ENCODE measurements around the gene KIAA1328. TPM values are rescaled to one million over a fixed set of nuclear protein-coding genes. Genes with fewer than 3 reads are reported as not detected.
A peak's percentile ranks its signal among the peaks of the same experiment; 100 is the strongest.

The KIAA1328 gene
- total RNA-seq, 4 donors from 2014 or later = 15.4 to 51.2 (median 18.8) TPM

GRCh38 chr18:37230768-37231167 is 401.8 kb downstream of the KIAA1328 start:
- Histone ChIP-seq H3K4me3 (no peak overlapping the region), H3K27ac (no peak overlapping the region), H3K9me3 (no peaks in the 10 kb centered on the region), H3K36me3 (no peaks in the 10 kb centered on the region), H3K4me1 (no peaks in the 10 kb centered on the region), H3K27me3 (no peaks in the 10 kb centered on the region)
- no peak for DNase-seq
- TF ChIP-seq POLR2A (IDR thresholded peaks at IDR 0.05) = no peak
- TF ChIP-seq, protein P1, sequence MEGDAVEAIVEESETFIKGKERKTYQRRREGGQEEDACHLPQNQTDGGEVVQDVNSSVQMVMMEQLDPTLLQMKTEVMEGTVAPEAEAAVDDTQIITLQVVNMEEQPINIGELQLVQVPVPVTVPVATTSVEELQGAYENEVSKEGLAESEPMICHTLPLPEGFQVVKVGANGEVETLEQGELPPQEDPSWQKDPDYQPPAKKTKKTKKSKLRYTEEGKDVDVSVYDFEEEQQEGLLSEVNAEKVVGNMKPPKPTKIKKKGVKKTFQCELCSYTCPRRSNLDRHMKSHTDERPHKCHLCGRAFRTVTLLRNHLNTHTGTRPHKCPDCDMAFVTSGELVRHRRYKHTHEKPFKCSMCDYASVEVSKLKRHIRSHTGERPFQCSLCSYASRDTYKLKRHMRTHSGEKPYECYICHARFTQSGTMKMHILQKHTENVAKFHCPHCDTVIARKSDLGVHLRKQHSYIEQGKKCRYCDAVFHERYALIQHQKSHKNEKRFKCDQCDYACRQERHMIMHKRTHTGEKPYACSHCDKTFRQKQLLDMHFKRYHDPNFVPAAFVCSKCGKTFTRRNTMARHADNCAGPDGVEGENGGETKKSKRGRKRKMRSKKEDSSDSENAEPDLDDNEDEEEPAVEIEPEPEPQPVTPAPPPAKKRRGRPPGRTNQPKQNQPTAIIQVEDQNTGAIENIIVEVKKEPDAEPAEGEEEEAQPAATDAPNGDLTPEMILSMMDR (IDR thresholded peaks at IDR 0.05) = no peak

DNA sequence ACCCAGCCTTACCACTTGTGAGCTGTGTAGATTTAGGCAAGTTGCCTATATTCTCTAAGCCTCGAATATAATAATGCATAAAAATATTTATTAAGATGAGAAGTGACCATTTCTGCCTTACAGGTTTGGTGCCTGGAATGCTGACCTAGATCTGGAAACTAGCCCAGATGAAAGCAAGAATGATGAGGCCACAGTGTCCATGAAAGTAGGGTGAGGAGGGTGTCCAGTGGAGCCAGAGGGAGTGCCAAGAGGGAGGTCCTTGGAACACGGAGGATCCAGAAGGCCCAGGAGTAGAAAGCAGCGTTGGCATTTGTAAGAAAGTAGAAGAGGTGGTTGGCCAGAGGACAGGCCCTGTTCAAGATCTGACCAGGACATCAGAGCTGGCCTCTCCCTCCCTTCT is 402.3 kb downstream of the KIAA1328 start:
- no peaks in the 10 kb centered on the region for H3K4me1 ChIP-seq
- H3K27ac ChIP-seq = no peak overlapping the region
- no peak for DNase-seq
- TF ChIP-seq, protein P1 (IDR thresholded peaks at IDR 0.05) = no peak
- TF ChIP-seq POLR2A (IDR thresholded peaks at IDR 0.05) = no peak
- H3K27me3 ChIP-seq = no peaks in the 10 kb centered on the region
- H3K4me3 ChIP-seq = no peak overlapping the region
- H3K36me3 ChIP-seq = no peaks in the 10 kb centered on the region
- no peaks in the 10 kb centered on the region for H3K9me3 ChIP-seq

DNA sequence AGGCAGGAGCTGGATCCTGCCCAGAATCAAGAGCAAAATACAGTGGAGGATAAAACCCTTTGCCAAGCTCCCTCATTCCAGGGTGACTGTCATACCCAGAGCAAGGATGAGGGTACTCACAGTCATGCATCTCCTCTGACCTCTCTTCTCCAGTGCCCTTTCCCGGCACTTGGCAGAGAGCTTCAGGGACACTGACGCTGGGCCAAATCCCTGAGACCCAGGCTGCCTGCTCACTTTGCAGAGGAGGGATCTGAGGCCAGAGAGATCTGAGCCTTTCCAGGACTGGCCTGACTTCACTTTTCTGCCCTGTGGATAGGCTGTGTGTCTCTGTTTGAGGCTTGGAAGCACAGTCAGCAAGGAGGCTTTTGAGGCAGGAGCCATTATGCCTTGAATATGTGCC is 406.7 kb downstream of the KIAA1328 start:
- no peak for DNase-seq
- no peak for TF ChIP-seq POLR2A (IDR thresholded peaks at IDR 0.05)
- TF ChIP-seq, protein P1 (IDR thresholded peaks at IDR 0.05) = no peak
- Histone ChIP-seq H3K27me3 (no peaks in the 10 kb centered on the region), H3K27ac (no peak overlapping the region), H3K9me3 (no peaks in the 10 kb centered on the region), H3K4me3 (no peak overlapping the region), H3K4me1 (no peaks in the 10 kb centered on the region), H3K36me3 (no peaks in the 10 kb centered on the region)

DNA sequence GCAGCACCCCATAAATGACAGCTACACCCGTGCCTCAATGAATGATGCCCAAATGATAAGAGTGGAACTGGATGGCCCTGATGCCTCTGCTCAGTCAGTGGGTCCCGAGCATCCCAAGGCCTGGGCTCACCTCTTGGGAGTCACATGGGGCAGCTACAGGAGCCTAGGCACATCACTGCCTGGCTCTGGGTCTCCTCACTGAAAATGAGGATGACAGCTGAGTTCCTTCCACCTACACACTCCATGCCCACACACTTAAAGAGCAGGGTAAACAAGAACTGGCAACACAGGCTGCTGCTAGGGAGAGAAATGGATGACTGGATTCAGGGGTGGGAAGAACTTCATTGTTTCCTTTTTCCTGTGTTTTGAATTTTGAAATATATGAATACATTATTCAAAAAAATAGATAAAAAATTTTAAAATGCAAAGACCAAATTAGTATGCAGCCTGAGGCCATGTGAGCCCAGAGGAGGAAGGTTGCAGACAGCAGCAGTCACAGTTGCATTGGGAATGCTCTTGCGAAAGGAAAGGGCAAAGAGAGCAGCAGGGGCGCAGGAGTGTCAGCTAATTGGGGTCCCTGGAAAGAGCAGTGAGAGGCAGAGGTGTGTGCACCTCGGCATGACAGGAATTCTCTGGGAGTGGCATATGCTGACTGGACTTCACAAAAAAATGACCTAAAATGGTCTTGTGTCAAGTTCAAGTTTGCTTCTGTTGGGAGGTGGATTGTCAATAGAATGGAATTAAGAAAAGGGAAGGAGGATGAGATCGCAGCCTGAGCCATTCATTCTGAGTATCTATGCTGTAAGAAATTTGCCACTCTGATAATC is 409.6 kb downstream of the KIAA1328 start:
- no peak overlapping the region for H3K4me3 ChIP-seq
- no peak for DNase-seq
- no peaks in the 10 kb centered on the region for H3K4me1 ChIP-seq
- no peaks in the 10 kb centered on the region for H3K9me3 ChIP-seq
- H3K27ac ChIP-seq = no peak overlapping the region
- H3K36me3 ChIP-seq = no peaks in the 10 kb centered on the region
- no peak for TF ChIP-seq POLR2A (IDR thresholded peaks at IDR 0.05)
- TF ChIP-seq, protein P1 (IDR thresholded peaks at IDR 0.05) = no peak
- H3K27me3 ChIP-seq = no peaks in the 10 kb centered on the region

GRCh38 chr18:37242091-37242490 is 413.2 kb downstream of the KIAA1328 start:
- Histone ChIP-seq H3K9me3 (no peaks in the 10 kb centered on the region), H3K36me3 (no peaks in the 10 kb centered on the region), H3K4me1 (no peaks in the 10 kb centered on the region), H3K27ac (no peak overlapping the region), H3K4me3 (no peak overlapping the region), H3K27me3 (no peaks in the 10 kb centered on the region)
- peak in 1 of 3 donors; percentile 31 for DNase-seq
- TF ChIP-seq, protein P1 (IDR thresholded peaks at IDR 0.05) = no peak

Data from Peyer's patch (tissue), 4 donors.